ENCODE measurements around the gene NUDT1.
A peak's percentile ranks its signal among the peaks of the same experiment; 100 is the strongest.

The NUDT1 gene

GRCh38 chr7:2225336-2225735 lies 16.7 kb upstream of the NUDT1 start:
- Mint-ChIP-seq H3K27me3 (ENCODE audit: low read depth) (no peaks in the 10 kb centered on the region), H3K9me3 (no peaks in the 10 kb centered on the region), H3K27ac (no peak overlapping the region), H3K36me3 (ENCODE audit: low read depth) (peaks cover 5% of the 10 kb centered on the region), H3K4me1 (ENCODE audit: low read depth) (peaks cover 2% of the 10 kb centered on the region), H3K4me3 (no peak overlapping the region)

- Mint-ChIP-seq H3K9me3 (no peaks in the 10 kb centered on the region), H3K4me3 (no peak overlapping the region), H3K27ac (no peak overlapping the region), H3K4me1 (ENCODE audit: low read depth) (peaks cover 2% of the 10 kb centered on the region), H3K36me3 (ENCODE audit: low read depth) (peaks cover 5% of the 10 kb centered on the region), H3K27me3 (ENCODE audit: low read depth) (no peaks in the 10 kb centered on the region)
Measured at GRCh38 chr7:2225830-2226229, 16.2 kb upstream of the NUDT1 start.

- Mint-ChIP-seq H3K4me3 (no peak overlapping the region), H3K4me1 (ENCODE audit: low read depth) (peaks cover 10% of the 10 kb centered on the region), H3K27ac (no peak overlapping the region), H3K36me3 (ENCODE audit: low read depth) (peaks cover 3% of the 10 kb centered on the region), H3K9me3 (no peaks in the 10 kb centered on the region), H3K27me3 (ENCODE audit: low read depth) (no peaks in the 10 kb centered on the region)
Measured at GRCh38 chr7:2227699-2228098, 14.3 kb upstream of the NUDT1 start.

- Mint-ChIP-seq H3K9me3 (no peaks in the 10 kb centered on the region), H3K4me1 (ENCODE audit: low read depth) (peaks cover 13% of the 10 kb centered on the region), H3K27ac (no peak overlapping the region), H3K27me3 (ENCODE audit: low read depth) (no peaks in the 10 kb centered on the region), H3K4me3 (no peak overlapping the region), H3K36me3 (ENCODE audit: low read depth) (peaks cover 3% of the 10 kb centered on the region)
Measured at GRCh38 chr7:2228921-2229320, 13.1 kb upstream of the NUDT1 start.

GRCh38 chr7:2229467-2229866 lies 12.6 kb upstream of the NUDT1 start:
- no peak overlapping the region for H3K27ac Mint-ChIP-seq
- no peak overlapping the region for H3K4me3 Mint-ChIP-seq
- H3K27me3 Mint-ChIP-seq (ENCODE audit: low read depth) = no peaks in the 10 kb centered on the region
- H3K36me3 Mint-ChIP-seq (ENCODE audit: low read depth) = peaks cover 3% of the 10 kb centered on the region
- H3K4me1 Mint-ChIP-seq (ENCODE audit: low read depth) = peaks cover 14% of the 10 kb centered on the region
- no peaks in the 10 kb centered on the region for H3K9me3 Mint-ChIP-seq

GRCh38 chr7:2230226-2230625 lies 11.8 kb upstream of the NUDT1 start:
- Mint-ChIP-seq H3K4me3 (no peak overlapping the region), H3K27me3 (ENCODE audit: low read depth) (no peaks in the 10 kb centered on the region), H3K4me1 (ENCODE audit: low read depth) (peaks cover 14% of the 10 kb centered on the region), H3K9me3 (no peaks in the 10 kb centered on the region), H3K27ac (no peak overlapping the region), H3K36me3 (ENCODE audit: low read depth) (peaks cover 10% of the 10 kb centered on the region)

- H3K36me3 Mint-ChIP-seq (ENCODE audit: low read depth) = peaks cover 12% of the 10 kb centered on the region
- peaks cover 14% of the 10 kb centered on the region for H3K4me1 Mint-ChIP-seq (ENCODE audit: low read depth)
- H3K4me3 Mint-ChIP-seq = no peak overlapping the region
Measured at GRCh38 chr7:2230882-2231281, 11.1 kb upstream of the NUDT1 start.

GRCh38 chr7:2231992-2232765 lies 9.8 kb upstream of the NUDT1 start:
- peaks cover 15% of the 10 kb centered on the region for H3K4me1 Mint-ChIP-seq (ENCODE audit: low read depth)
- H3K4me3 Mint-ChIP-seq = peak overlapping the region; percentile 90
- H3K36me3 Mint-ChIP-seq (ENCODE audit: low read depth) = peaks cover 15% of the 10 kb centered on the region
- no peaks in the 10 kb centered on the region for H3K9me3 Mint-ChIP-seq
- peak overlapping the region; percentile 81 for H3K27ac Mint-ChIP-seq
- no peaks in the 10 kb centered on the region for H3K27me3 Mint-ChIP-seq (ENCODE audit: low read depth)

More at GRCh38 chr7:2230882-2231281, 11.1 kb upstream of the NUDT1 start:
- H3K27ac Mint-ChIP-seq = no peak overlapping the region
- no peaks in the 10 kb centered on the region for H3K27me3 Mint-ChIP-seq (ENCODE audit: low read depth)
- H3K9me3 Mint-ChIP-seq = no peaks in the 10 kb centered on the region

GRCh38 chr7:2232766-2233520 lies 9.1 kb upstream of the NUDT1 start, which contains the start of gene MAD1L1:
TSS of gene MAD1L1 (minus strand) at chr7:2232945. CDS start at chr7:2230133, 2,812 bp downstream.
- Mint-ChIP-seq H3K27me3 (ENCODE audit: low read depth) (no peaks in the 10 kb centered on the region), H3K36me3 (ENCODE audit: low read depth) (peaks cover 20% of the 10 kb centered on the region), H3K4me3 (peak within 1 kb of the TSS; percentile 94), H3K4me1 (ENCODE audit: low read depth) (peaks cover 17% of the 10 kb centered on the region), H3K9me3 (no peaks in the 10 kb centered on the region), H3K27ac (peak within 1 kb of the TSS; percentile 89)

- H3K36me3 Mint-ChIP-seq (ENCODE audit: low read depth) = peaks cover 24% of the 10 kb centered on the region
- H3K4me1 Mint-ChIP-seq (ENCODE audit: low read depth) = peaks cover 19% of the 10 kb centered on the region
- H3K4me3 Mint-ChIP-seq = peak overlapping the region; percentile 69
- peak overlapping the region; percentile 62 for H3K27ac Mint-ChIP-seq
- no peaks in the 10 kb centered on the region for H3K27me3 Mint-ChIP-seq (ENCODE audit: low read depth)
- no peaks in the 10 kb centered on the region for H3K9me3 Mint-ChIP-seq
Measured at GRCh38 chr7:2233926-2234325, 8.1 kb upstream of the NUDT1 start.

GRCh38 chr7:2237109-2237602 lies 4.9 kb upstream of the NUDT1 start:
- Mint-ChIP-seq H3K4me1 (ENCODE audit: low read depth) (peaks cover 9% of the 10 kb centered on the region), H3K4me3 (no peak overlapping the region), H3K9me3 (no peaks in the 10 kb centered on the region), H3K27me3 (ENCODE audit: low read depth) (no peaks in the 10 kb centered on the region), H3K36me3 (ENCODE audit: low read depth) (peaks cover 23% of the 10 kb centered on the region), H3K27ac (no peak overlapping the region)

- H3K27ac Mint-ChIP-seq = no peak overlapping the region
- peak overlapping the region; percentile 21 for H3K4me3 Mint-ChIP-seq
- no peaks in the 10 kb centered on the region for H3K27me3 Mint-ChIP-seq (ENCODE audit: low read depth)
Measured at GRCh38 chr7:2239242-2239641, 2.8 kb upstream of the NUDT1 start.

GRCh38 chr7:2242541-2243429 lies 759 bp downstream of the NUDT1 start:
- Mint-ChIP-seq H3K27me3 (ENCODE audit: low read depth) (no peaks in the 10 kb centered on the region), H3K36me3 (ENCODE audit: low read depth) (peaks cover 7% of the 10 kb centered on the region), H3K27ac (peak overlapping the region; percentile 89), H3K4me1 (ENCODE audit: low read depth) (peaks cover 10% of the 10 kb centered on the region), H3K4me3 (peak overlapping the region; percentile 91), H3K9me3 (no peaks in the 10 kb centered on the region)

More at GRCh38 chr7:2239242-2239641, 2.8 kb upstream of the NUDT1 start:
- H3K36me3 Mint-ChIP-seq (ENCODE audit: low read depth) = peaks cover 23% of the 10 kb centered on the region
- no peaks in the 10 kb centered on the region for H3K9me3 Mint-ChIP-seq
- peaks cover 8% of the 10 kb centered on the region for H3K4me1 Mint-ChIP-seq (ENCODE audit: low read depth)

GRCh38 chr7:2243458-2243857 lies 1.4 kb downstream of the NUDT1 start:
- H3K9me3 Mint-ChIP-seq = no peaks in the 10 kb centered on the region
- peak overlapping the region; percentile 91 for H3K4me3 Mint-ChIP-seq
- peaks cover 12% of the 10 kb centered on the region for H3K4me1 Mint-ChIP-seq (ENCODE audit: low read depth)
- H3K27me3 Mint-ChIP-seq (ENCODE audit: low read depth) = no peaks in the 10 kb centered on the region
- no peak overlapping the region for H3K27ac Mint-ChIP-seq
- peaks cover 6% of the 10 kb centered on the region for H3K36me3 Mint-ChIP-seq (ENCODE audit: low read depth)

Measured in T-helper 1 cell treated with Interleukin-12 subunit alpha and Interleukin-12 subunit beta and Interleukin-4 antibody, amounts not matched to agents 30 μg/mL and 1 μg/mL, for 36 hours (primary cell).